ENCODE measurements around the gene DR1.

The DR1 gene

DNA sequence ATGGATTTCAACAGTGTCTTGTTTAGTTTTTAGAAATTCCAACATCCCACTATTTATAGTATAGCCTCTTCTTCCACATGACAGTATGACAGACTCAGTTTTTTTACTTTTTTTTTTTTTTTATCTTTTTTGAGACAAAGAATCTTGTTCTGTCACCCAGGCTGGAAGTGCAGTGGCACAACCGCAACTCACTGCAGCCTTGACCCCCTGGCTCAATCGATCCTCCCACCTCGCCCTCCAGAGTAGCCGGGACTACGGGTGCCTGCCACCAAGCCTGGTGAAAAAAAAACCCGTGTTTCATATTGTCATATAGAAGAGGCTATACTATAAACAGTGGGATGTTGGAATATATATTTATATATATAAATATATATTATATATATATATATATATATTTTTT, 1.2 kb upstream of the DR1 start:
- H3K79me2 ChIP-seq (ENCODE audit: low read length), result peaks cover 45% of the 10 kb centered on the region

DNA sequence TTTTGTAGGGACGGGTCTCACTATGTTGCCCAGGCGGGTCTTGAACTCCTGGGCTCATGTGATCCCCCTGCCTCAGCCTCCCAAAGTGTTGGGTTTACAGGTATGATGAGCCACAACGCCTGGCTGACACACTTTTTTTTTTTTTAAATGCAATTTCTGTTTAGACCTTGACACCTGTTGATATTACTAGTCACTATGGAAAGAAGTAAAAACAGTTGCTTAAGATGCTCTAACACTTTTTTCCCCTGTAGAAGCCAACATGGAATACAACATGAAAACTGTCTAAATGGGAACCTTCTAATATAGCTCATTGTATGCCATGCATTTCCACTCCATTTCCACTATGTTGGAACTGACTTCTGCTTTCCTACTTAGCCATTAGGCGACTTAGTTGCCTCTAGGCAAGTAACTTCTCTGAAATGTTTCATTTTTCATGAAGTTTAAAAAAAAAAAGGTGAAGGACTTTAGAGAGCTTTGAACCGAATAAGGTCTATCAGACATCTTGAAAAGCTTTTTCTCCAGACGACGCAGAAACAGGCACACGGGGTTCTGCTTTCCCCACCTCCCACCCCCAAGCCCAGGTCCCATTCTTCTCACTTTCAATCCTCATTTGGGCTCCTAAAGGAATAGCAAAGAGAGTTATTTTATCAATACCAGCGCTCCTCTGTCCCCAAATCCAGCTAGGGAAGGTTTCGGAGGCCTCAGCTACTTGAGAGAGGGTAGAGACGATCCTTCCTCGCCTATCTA, 648 bp upstream of the DR1 start:
- peaks cover 51% of the 10 kb centered on the region for H3K79me2 ChIP-seq (ENCODE audit: low read length)
- no peaks in the 10 kb centered on the region for H3K9me2 ChIP-seq (replicated peaks; ENCODE audit: insufficient read depth, low read length)
- H3K4me2 ChIP-seq (ENCODE audit: low read depth, low read length), result peak overlapping the region; percentile 65
- H3K36me3 ChIP-seq (replicated peaks; ENCODE audit: insufficient read depth, low read length), result no peaks in the 10 kb centered on the region
- peaks cover 5% of the 10 kb centered on the region; the same call in 1 of the 2 replicates for H3F3A ChIP-seq (ENCODE audit: insufficient read depth, low read length)
- H3K9ac ChIP-seq (ENCODE audit: low read length), result peak overlapping the region; percentile 89
- H3K27me3 ChIP-seq (replicated peaks; ENCODE audit: insufficient read depth, low read length), result no peaks in the 10 kb centered on the region
- TF ChIP-seq EZH2 (optimal IDR thresholded peaks at IDR 0.05; ENCODE audit: low read depth, low read length), result no peak
- TF ChIP-seq EZH2phosphoT487 (IDR thresholded peaks at IDR 0.05; ENCODE audit: low read length), result no peak
- TF ChIP-seq, protein P1, sequence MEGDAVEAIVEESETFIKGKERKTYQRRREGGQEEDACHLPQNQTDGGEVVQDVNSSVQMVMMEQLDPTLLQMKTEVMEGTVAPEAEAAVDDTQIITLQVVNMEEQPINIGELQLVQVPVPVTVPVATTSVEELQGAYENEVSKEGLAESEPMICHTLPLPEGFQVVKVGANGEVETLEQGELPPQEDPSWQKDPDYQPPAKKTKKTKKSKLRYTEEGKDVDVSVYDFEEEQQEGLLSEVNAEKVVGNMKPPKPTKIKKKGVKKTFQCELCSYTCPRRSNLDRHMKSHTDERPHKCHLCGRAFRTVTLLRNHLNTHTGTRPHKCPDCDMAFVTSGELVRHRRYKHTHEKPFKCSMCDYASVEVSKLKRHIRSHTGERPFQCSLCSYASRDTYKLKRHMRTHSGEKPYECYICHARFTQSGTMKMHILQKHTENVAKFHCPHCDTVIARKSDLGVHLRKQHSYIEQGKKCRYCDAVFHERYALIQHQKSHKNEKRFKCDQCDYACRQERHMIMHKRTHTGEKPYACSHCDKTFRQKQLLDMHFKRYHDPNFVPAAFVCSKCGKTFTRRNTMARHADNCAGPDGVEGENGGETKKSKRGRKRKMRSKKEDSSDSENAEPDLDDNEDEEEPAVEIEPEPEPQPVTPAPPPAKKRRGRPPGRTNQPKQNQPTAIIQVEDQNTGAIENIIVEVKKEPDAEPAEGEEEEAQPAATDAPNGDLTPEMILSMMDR (IDR thresholded peaks at IDR 0.05; ENCODE audit: low read length), result no peak
- H3K4me1 ChIP-seq (ENCODE audit: low read length), result 0 out of 2 replicates have a peak, but pooled peaks cover 4% of the 10 kb centered on the region
- no peak for DNase-seq
- H3K4me3 ChIP-seq (ENCODE audit: low read length), result peak overlapping the region; percentile 75
- H4K20me1 ChIP-seq (ENCODE audit: insufficient read depth, low read length), result no peaks in the 10 kb centered on the region
- no peaks in the 10 kb centered on the region for H3K9me3 ChIP-seq (replicated peaks; ENCODE audit: insufficient read depth, low read length)
- H2AFZ ChIP-seq (ENCODE audit: low read length), result peak overlapping the region; percentile 69
- peak overlapping the region; percentile 73; the same call in 1 of the 2 replicates for H3K27ac ChIP-seq (ENCODE audit: low read length)

More for the DNA sequence above, 1.2 kb upstream of the DR1 start:
- Histone ChIP-seq H2AFZ (ENCODE audit: low read length) (no peak overlapping the region), H3F3A (ENCODE audit: insufficient read depth, low read length) (peaks cover 5% of the 10 kb centered on the region; the same call in 1 of the 2 replicates), H4K20me1 (ENCODE audit: insufficient read depth, low read length) (no peaks in the 10 kb centered on the region), H3K9me2 (replicated peaks; ENCODE audit: insufficient read depth, low read length) (no peaks in the 10 kb centered on the region), H3K4me2 (ENCODE audit: low read depth, low read length) (no peak overlapping the region), H3K9me3 (replicated peaks; ENCODE audit: insufficient read depth, low read length) (no peaks in the 10 kb centered on the region), H3K36me3 (replicated peaks; ENCODE audit: insufficient read depth, low read length) (no peaks in the 10 kb centered on the region), H3K27me3 (replicated peaks; ENCODE audit: insufficient read depth, low read length) (no peaks in the 10 kb centered on the region), H3K4me3 (ENCODE audit: low read length) (no peak overlapping the region), H3K4me1 (ENCODE audit: low read length) (0 out of 2 replicates have a peak, but pooled peaks cover 4% of the 10 kb centered on the region), H3K9ac (ENCODE audit: low read length) (no peak overlapping the region), H3K27ac (ENCODE audit: low read length) (no peak overlapping the region)
- DNase-seq, result no peak
- TF ChIP-seq, protein P1 (IDR thresholded peaks at IDR 0.05; ENCODE audit: low read length), result no peak
- TF ChIP-seq EZH2 (optimal IDR thresholded peaks at IDR 0.05; ENCODE audit: low read depth, low read length), result no peak
- no peak for TF ChIP-seq EZH2phosphoT487 (IDR thresholded peaks at IDR 0.05; ENCODE audit: low read length)

DNA sequence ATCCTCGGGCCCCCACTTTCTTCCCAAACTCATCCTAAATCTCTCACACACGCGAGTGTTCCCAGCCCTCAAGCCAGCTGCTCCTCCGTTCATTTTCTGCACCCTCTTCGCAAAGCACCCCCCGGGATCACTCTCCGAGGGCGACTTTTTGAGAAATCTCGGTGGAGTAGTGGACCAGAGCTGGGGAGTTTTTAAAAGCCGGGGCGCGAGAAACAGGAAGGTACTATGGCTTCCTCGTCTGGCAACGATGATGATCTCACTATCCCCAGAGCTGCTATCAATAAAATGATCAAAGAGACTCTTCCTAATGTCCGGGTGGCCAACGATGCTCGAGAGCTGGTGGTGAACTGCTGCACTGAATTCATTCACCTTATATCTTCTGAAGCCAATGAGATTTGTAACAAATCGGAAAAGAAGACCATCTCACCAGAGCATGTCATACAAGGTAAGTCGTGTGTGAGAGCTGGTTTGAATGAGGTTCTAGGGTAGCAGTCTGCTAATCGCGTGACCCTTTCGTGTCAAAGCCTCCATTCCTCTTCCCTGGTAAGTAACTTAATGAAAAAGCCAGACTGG, 800 bp downstream of the DR1 start:
- H3K4me2 ChIP-seq (ENCODE audit: low read depth, low read length), result peak overlapping the region; percentile 65
- H3K79me2 ChIP-seq (ENCODE audit: low read length), result peaks cover 65% of the 10 kb centered on the region
- H3K9ac ChIP-seq (ENCODE audit: low read length), result peak overlapping the region; percentile 89
- H3K4me3 ChIP-seq (ENCODE audit: low read length), result peak overlapping the region; percentile 75
- H3K36me3 ChIP-seq (replicated peaks; ENCODE audit: insufficient read depth, low read length), result no peaks in the 10 kb centered on the region
- peak overlapping the region; percentile 69; the same call in 1 of the 2 replicates for H2AFZ ChIP-seq (ENCODE audit: low read length)
- 0 out of 2 replicates have a peak, but pooled peaks cover 4% of the 10 kb centered on the region for H3K4me1 ChIP-seq (ENCODE audit: low read length)
- no peak for DNase-seq
- no peaks in the 10 kb centered on the region for H3K9me2 ChIP-seq (replicated peaks; ENCODE audit: insufficient read depth, low read length)
- no peak for TF ChIP-seq EZH2phosphoT487 (IDR thresholded peaks at IDR 0.05; ENCODE audit: low read length)
- TF ChIP-seq EZH2 (optimal IDR thresholded peaks at IDR 0.05; ENCODE audit: low read depth, low read length), result no peak
- TF ChIP-seq, protein P1 (IDR thresholded peaks at IDR 0.05; ENCODE audit: low read length), result no peak
- peak overlapping the region; percentile 73; the same call in 1 of the 2 replicates for H3K27ac ChIP-seq (ENCODE audit: low read length)
- H3K27me3 ChIP-seq (replicated peaks; ENCODE audit: insufficient read depth, low read length), result no peaks in the 10 kb centered on the region
- H3F3A ChIP-seq (ENCODE audit: insufficient read depth, low read length), result peaks cover 5% of the 10 kb centered on the region; the same call in 1 of the 2 replicates
- no peaks in the 10 kb centered on the region for H4K20me1 ChIP-seq (ENCODE audit: insufficient read depth, low read length)
- no peaks in the 10 kb centered on the region for H3K9me3 ChIP-seq (replicated peaks; ENCODE audit: insufficient read depth, low read length)
